ENCODE results near the gene THRB.

Gene THRB

GRCh38 chr3:24496529-24497482 is 2.2 kb upstream of the THRB start (continued):
- TF ChIP-seq ZNF121 (tag by site-specific recombination; IDR thresholded peaks at IDR 0.05), result no peak
- TF ChIP-seq ZNF184 (tag by site-specific recombination; IDR thresholded peaks at IDR 0.05), result no peak
- no peak for TF ChIP-seq ZSCAN4 (tag by site-specific recombination; IDR thresholded peaks at IDR 0.05)
- no peak for TF ChIP-seq ZFHX2 (tag by site-specific recombination; conservative IDR thresholded peaks at IDR 0.05)
- no peak for TF ChIP-seq ZNF248 (tag by site-specific recombination; IDR thresholded peaks at IDR 0.05)
- TF ChIP-seq ZNF544 (tag by site-specific recombination; IDR thresholded peaks at IDR 0.05), result no peak
- TF ChIP-seq ZNF692 (tag by site-specific recombination; IDR thresholded peaks at IDR 0.05), result no peak
- no peak for TF ChIP-seq ZNF16 (tag by site-specific recombination; IDR thresholded peaks at IDR 0.05; ENCODE audit: low read depth)
- no peak for TF ChIP-seq ZFP41 (tag by site-specific recombination; IDR thresholded peaks at IDR 0.05; ENCODE audit: borderline replicate concordance)
- TF ChIP-seq ZNF600 (tag by site-specific recombination; IDR thresholded peaks at IDR 0.05), result peak; percentile 77
- no peak for TF ChIP-seq ZNF571 (tag by site-specific recombination; IDR thresholded peaks at IDR 0.05)
- no peak for TF ChIP-seq ZNF202 (tag by site-specific recombination; IDR thresholded peaks at IDR 0.05; ENCODE audit: borderline replicate concordance)
- TF ChIP-seq ZNF513 (tag by site-specific recombination; IDR thresholded peaks at IDR 0.05), result no peak
- no peak for TF ChIP-seq ELK4 (IDR thresholded peaks at IDR 0.05; ENCODE audit: borderline replicate concordance, low read depth, low read length)
- TF ChIP-seq ZNF501 (tag by site-specific recombination; IDR thresholded peaks at IDR 0.05), result no peak
- no peak for TF ChIP-seq SP3 (tag by site-specific recombination; IDR thresholded peaks at IDR 0.05)
- TF ChIP-seq ZNF157 (tag by site-specific recombination; IDR thresholded peaks at IDR 0.05), result no peak
- TF ChIP-seq ZNF621 (tag by site-specific recombination; IDR thresholded peaks at IDR 0.05), result no peak
- TF ChIP-seq ZNF148 (tag by site-specific recombination; IDR thresholded peaks at IDR 0.05; ENCODE audit: borderline replicate concordance), result no peak
- TF ChIP-seq ZNF324 (tag by site-specific recombination; IDR thresholded peaks at IDR 0.05), result no peak
- no peak for TF ChIP-seq ZNF530 (tag by site-specific recombination; IDR thresholded peaks at IDR 0.05; ENCODE audit: low read depth)
- TF ChIP-seq ZBTB1 (tag by site-specific recombination; IDR thresholded peaks at IDR 0.05), result no peak
- TF ChIP-seq ZBTB6 (tag by site-specific recombination; IDR thresholded peaks at IDR 0.05), result no peak
- TF ChIP-seq BCL11A (tag by site-specific recombination; IDR thresholded peaks at IDR 0.05; ENCODE audit: low read depth), result no peak
